K562 (cell line): ENCODE data around the gene LIN9. TPM values are rescaled to one million over a fixed set of nuclear protein-coding genes. Genes with fewer than 3 reads are reported as not detected.
A peak's percentile ranks its signal among the peaks of the same experiment; 100 is the strongest.

Source experiments
- ELF4 ChIP-seq: fragments of 450-650 bp; formaldehyde crosslinking; IDR thresholded peaks from 2 replicates; pipeline ENCODE4 v1.4.0; 2022; ENCODE audit warnings: missing genetic modification characterization
- EP300 ChIP-seq: IDR thresholded peaks from 2 replicates; pipeline ENCODE4 v1.6.1; 2012; ENCODE audit warnings: low read length, improper control_type of control experiment
- KDM1A ChIP-seq, 2 experiments: fragments of 450-650 bp; IDR thresholded peaks; 2 replicates each; pipeline ENCODE4 v1.6.1; 2016; ENCODE audit warnings: mild to moderate bottlenecking in 2 of 2
- KDM5B ChIP-seq: fragments of 200-600 bp; sonication (generic); IDR thresholded peaks from 2 replicates; pipeline ENCODE4 v1.6.1; 2012; ENCODE audit warnings: low read depth, mild to moderate bottlenecking, moderate library complexity, low read length, control low read depth, inconsistent platforms; ENCODE audit not compliant: insufficient replicate concordance
- KLF1 ChIP-seq: fragments of 450-650 bp; IDR thresholded peaks from 2 replicates; pipeline ENCODE4 v1.6.1; 2016; ENCODE audit warnings: missing genetic modification characterization, missing compliant biosample characterization
- LARP7 ChIP-seq: fragments of 450-650 bp; IDR thresholded peaks from 2 replicates; pipeline ENCODE4 v1.6.1; 2016
- MGA ChIP-seq: fragments of 450-650 bp; IDR thresholded peaks from 2 replicates; pipeline ENCODE4 v1.6.1; 2016; ENCODE audit warnings: mild to moderate bottlenecking, moderate library complexity
- SRSF9 ChIP-seq: fragments of 200-400 bp; formaldehyde crosslinking; IDR thresholded peaks from 2 replicates; pipeline ENCODE4 v1.6.1; 2017; ENCODE audit warnings: low read depth, low read length, borderline replicate concordance
- TAF7 ChIP-seq: fragments of 450-650 bp; IDR thresholded peaks from 2 replicates; pipeline ENCODE4 v1.6.1; 2016; ENCODE audit warnings: missing genetic modification characterization, missing compliant biosample characterization
- ZEB2 ChIP-seq: fragments of 450-650 bp; IDR thresholded peaks from 2 replicates; pipeline ENCODE4 v1.6.1; 2016
- ZNF24 ChIP-seq: fragments of 450-650 bp; IDR thresholded peaks from 2 replicates; pipeline ENCODE4 v1.6.1; 2016
- ZNF316 ChIP-seq: fragments of 450-650 bp; IDR thresholded peaks from 2 replicates; pipeline ENCODE4 v1.6.1; 2016
- ZNF592 ChIP-seq: fragments of 450-650 bp; IDR thresholded peaks from 2 replicates; pipeline ENCODE4 v1.6.1; 2017; ENCODE audit warnings: antibody characterized with exemption, mild to moderate bottlenecking
- polyA plus RNA-seq, 8 experiments: library from polyadenylated mRNA; depleted of rRNA in 4 of 8; stranded (reverse) in 5 of 8; unstranded in 3 of 8; fragments of >200 nt; fragmentation: Nextera tagmentation in 2 of 8; fragmentation: Illumina TruSeq in 1 of 8; extraction: Ambion mirVana in 2 of 8; extraction: Trizol in 1 of 8; gene quantifications; 2 replicates each; pipeline versions ENCODE4 v1.2.1 to v1.2.3, GENCODE V29; 2011 to 2014; ENCODE audit warnings: inconsistent platforms in 1 of 8, missing spikeins in 1 of 8
- total RNA-seq, 7 experiments: library from RNA; depleted of rRNA in 6 of 7; stranded (reverse); fragments of >200 nt in 6 of 7; fragmentation: Illumina TruSeq in 2 of 7; extraction: Trizol in 2 of 7; gene quantifications; 2 replicates each; pipeline versions ENCODE4 v1.2.1 to v1.2.3, GENCODE V29; 2011 to 2021; ENCODE audit warnings: low replicate concordance in 1 of 7
- TF ChIP-seq, protein P1 (sequence below): IDR thresholded peaks from 2 replicates; pipeline ENCODE4 v1.6.1; 2011; ENCODE audit not compliant: insufficient read length; ENCODE audit errors: extremely low read depth

The LIN9 gene
- total and polyA plus RNA-seq, 9 of the 15 experiments (the other 6 are each of a cell fraction or from before 2014, with no cell fraction given): 18.8 to 33.0 (median 25.5) TPM

- no peak for TF ChIP-seq MGA
- TF ChIP-seq ZEB2: no peak
- TF ChIP-seq, protein P1, sequence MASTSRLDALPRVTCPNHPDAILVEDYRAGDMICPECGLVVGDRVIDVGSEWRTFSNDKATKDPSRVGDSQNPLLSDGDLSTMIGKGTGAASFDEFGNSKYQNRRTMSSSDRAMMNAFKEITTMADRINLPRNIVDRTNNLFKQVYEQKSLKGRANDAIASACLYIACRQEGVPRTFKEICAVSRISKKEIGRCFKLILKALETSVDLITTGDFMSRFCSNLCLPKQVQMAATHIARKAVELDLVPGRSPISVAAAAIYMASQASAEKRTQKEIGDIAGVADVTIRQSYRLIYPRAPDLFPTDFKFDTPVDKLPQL: no peak
- TF ChIP-seq LARP7: no peak
- no peak for TF ChIP-seq ZNF592
- TF ChIP-seq ZNF24: no peak
- peak; percentile 8; the same call in 1 of the 2 replicates for TF ChIP-seq EP300
- TF ChIP-seq KDM1A (IDR thresholded peaks at IDR 0.05): 0 out of 4 replicates have a peak, but pooled peaks of 1 of the 2 experiments have one; percentile 19
- no peak for TF ChIP-seq SRSF9
- no peak for TF ChIP-seq TAF7
- no peak for TF ChIP-seq ZNF316
- TF ChIP-seq ELF4 (CRISPR knock-in tag): no peak
- TF ChIP-seq KLF1 (tag): no peak
- no peak for TF ChIP-seq KDM5B
Measured at GRCh38 chr1:226216056-226216455, 92.9 kb downstream of the LIN9 start (continued).
